GM20431 (cell line): ENCODE data around the gene RAI14.
"Not testable (repeated sequence)": the region's sequence is repeated elsewhere in the genome, so short reads cannot be mapped to it uniquely, and the experiment has no call there.

Experiments
- in situ Hi-C: fragments of 300-500 bp; cut with MseI, MboI; formaldehyde crosslinking; loops from one replicate; pipeline ENCODE4 v1.15.0; 2020; ENCODE audit warnings: low sequenced_read_pairs; ENCODE audit not compliant: unreplicated experiment

The RAI14 gene

DNA sequence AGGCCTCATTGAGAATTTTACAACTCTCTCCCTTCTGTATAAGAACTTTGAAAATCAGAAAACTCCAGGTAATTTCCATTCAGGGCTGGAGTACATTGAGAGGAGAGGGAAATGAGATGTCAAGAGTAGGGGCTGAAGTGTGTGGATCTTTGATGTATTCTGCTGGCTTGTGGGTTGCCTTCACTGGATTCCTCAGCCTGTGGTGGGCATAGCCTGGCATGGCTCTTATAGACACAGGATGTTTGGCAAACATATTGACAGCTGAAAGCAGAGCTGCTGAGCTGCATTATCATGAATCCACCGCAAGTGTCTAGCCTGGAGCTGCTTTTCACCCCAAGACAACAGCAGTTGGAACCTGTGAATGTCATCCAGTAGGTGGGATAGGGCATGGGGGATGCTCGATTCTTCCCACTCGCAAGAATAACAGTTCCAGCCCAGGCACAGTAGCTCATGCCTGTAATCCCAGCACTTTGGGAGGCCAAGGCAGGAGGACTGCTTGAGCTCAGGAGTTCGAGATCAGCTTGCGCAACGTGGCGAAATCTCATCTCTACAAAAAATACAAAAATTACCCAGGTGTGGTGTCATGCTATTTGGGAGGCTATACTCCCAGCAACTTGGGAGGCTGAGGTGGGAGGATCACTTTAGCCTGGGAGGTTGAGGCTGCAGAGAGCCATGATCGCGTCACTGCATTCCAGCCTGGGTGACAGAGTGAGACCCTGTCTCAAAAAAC, 146.9 kb downstream of the RAI14 start:
- in situ Hi-C loops, result no loop called here

- in situ Hi-C loops, result no loop called here
Observed at GRCh38 chr5:34803974-34804732, 148.0 kb downstream of the RAI14 start.

DNA sequence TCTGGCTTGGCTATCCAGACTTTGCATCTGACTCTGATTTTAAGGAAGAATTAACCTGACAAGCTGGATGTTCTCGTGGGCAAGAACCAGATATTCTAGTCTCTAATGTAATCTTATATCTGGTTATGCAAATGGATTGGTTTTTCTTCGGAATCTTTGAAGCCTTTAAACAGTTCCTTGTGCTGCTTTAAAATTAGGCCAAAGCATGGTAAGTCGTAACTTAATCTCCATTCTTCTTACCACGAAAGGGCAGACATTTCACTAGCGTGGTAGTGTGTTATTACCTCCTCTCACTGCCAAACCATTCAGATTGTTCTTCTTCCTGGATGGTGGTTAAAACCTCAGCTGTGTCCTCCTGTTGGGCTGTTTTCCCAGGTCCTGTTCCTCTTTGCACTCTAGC, 148.8 kb downstream of the RAI14 start:
- in situ Hi-C loops, result no loop called here

GRCh38 chr5:34806532-34806931, 150.4 kb downstream of the RAI14 start:
- in situ Hi-C loops, result no loop called here

DNA sequence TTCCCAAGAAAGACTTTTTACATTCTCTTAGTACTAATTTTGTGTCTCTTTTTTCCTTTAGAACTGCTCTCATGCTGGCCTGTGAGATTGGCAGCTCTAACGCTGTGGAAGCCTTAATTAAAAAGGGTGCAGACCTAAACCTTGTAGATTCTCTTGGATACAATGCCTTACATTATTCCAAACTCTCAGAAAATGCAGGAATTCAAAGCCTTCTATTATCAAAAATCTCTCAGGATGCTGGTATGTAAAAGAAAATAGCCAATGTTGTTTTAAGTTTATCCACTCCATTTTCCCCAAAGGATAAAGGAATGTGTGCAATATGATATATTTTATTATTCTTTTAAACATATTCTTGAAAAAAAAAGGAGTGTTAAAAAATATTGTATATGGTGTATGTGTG, 155.6 kb downstream of the RAI14 start:
- in situ Hi-C loops, result no loop called here

DNA sequence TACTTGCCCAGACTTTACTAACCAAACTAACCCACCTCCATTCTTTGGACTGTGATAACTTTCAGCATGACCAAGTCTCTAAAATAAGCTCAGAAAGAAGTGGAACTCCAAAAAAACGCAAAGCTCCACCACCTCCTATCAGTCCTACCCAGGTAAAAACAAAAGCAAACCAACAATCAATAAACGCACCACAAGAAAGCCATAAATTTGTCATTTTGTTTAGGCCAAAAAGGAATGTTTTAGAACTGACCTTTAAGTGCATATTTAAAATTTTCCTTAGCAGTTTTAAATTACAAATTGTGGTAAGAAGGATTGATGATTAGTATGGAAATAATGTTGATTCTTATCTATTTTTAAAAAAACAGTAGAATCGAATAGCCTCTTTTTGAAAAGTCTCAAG, 157.4 kb downstream of the RAI14 start:
- in situ Hi-C loops, result no loop called here

DNA sequence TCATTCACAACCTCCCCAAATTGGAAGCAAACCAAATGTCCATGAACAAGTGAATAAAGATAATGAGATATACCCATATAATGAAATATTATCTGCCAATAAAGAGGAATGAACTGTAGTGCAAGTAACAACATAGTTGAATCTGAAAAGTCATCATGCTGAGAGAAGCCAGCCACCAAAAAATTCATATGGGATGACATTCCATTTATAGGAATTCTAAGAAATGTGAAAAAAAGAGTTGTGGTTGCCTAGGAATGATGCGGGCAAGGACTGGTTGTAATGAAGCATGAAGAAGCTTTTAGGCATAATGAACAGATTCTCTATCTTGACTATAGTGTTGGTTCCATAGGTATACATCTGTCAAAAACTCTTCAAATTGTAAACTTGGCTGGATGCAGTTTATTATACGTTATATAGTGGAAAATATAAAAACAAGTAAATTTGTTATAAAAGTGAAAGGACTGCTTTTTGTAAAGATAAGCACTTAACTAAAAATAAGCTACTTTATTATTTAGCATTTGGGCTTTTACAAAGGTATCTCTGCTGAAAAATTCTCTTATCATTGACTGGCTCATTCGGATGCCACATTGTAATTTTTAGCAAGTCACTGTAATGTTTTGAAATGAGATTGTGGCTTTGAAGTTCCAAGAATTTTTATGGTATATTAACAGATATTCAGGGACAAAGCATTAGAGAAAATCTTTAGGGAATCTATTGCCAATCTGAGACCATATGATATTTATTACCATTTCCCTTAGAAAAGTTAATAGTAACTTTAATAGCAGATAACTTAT, 161.6 kb downstream of the RAI14 start:
- in situ Hi-C loops, result no loop called here

- in situ Hi-C loops, result no loop called here
Observed at GRCh38 chr5:34818717-34819116, 162.6 kb downstream of the RAI14 start.

DNA sequence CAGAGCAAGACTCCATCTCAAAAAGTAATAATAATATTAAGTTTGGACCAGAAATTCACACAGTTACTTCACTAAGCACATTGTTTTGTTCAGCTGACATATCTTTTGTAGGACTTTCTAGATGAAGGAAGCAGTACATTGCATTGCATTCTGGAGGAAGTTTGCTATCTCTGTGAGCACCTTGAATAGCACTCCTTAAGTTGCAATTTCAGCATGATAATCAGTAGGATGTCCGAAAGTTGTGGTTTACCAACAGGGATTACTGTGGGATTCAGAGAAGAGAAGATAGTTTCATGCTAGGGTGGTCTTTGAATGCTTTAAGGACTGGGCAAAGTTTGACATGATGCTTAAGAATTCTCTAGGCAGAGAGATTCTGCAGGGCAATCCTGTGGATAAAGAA, 164.5 kb downstream of the RAI14 start:
- in situ Hi-C loops, result no loop called here

DNA sequence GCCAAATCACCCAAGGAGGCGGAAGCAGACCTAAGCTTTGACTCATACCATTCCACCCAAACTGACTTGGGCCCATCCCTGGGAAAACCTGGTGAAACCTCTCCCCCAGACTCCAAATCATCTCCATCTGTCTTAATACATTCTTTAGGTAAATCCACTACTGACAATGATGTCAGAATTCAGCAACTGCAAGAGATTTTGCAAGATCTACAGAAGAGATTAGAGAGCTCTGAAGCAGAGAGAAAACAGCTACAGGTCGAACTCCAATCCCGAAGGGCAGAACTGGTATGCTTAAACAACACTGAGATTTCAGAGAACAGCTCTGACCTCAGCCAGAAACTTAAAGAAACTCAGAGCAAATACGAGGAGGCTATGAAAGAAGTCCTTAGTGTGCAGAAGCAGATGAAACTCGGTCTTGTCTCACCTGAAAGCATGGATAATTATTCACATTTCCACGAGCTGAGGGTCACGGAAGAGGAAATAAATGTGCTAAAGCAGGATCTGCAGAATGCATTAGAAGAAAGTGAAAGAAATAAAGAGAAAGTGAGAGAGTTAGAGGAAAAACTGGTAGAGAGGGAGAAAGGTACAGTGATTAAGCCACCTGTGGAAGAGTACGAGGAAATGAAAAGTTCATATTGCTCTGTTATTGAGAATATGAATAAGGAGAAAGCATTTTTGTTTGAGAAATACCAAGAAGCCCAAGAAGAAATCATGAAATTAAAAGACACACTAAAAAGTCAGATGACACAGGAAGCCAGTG, 167.0 kb downstream of the RAI14 start:
- in situ Hi-C loops, result no loop called here

DNA sequence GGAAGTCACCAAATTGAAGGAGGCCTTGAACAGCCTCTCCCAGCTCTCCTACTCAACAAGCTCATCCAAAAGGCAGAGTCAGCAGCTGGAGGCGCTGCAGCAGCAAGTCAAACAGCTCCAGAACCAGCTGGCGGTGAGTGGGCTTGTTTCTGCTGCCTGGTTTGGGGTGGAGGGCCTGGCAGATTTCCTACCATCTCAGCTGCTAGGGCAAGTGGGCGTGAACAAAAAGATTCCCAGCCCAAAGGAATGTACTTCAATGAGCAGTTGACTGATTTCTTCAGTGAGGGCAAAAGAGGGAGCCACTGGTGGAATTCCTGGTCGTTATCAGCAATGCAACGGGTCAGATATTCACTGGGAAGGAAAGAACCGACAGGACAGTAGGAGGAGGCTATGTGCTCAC, 170.2 kb downstream of the RAI14 start:
- in situ Hi-C loops, result no loop called here

GRCh38 chr5:34827588-34828506, 171.7 kb downstream of the RAI14 start:
- in situ Hi-C loops, result no loop called here

DNA sequence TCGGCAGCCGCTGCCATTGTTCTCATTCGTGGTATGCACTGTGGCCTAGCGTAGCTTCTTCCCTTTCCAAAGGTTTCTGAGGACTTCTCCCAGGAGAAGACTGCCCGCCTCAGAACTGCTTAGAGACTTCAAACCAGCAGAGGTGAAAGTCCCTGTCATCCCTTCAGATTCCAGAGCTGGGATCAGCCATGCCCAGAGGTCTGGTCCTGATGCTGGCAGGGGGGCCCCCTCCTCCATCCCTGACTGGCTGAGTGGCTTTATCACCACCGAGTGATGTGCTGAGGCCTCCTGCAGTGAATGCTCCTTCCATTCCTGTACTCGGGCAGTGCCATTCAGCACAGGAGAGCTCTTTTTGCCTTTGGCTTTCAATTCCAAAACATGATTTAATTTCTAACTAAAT, 174.7 kb downstream of the RAI14 start:
- in situ Hi-C loops, result not testable (repeated sequence)

GRCh38 chr5:34831303-34831702, 175.2 kb downstream of the RAI14 start:
- in situ Hi-C loops, result no loop called here

DNA sequence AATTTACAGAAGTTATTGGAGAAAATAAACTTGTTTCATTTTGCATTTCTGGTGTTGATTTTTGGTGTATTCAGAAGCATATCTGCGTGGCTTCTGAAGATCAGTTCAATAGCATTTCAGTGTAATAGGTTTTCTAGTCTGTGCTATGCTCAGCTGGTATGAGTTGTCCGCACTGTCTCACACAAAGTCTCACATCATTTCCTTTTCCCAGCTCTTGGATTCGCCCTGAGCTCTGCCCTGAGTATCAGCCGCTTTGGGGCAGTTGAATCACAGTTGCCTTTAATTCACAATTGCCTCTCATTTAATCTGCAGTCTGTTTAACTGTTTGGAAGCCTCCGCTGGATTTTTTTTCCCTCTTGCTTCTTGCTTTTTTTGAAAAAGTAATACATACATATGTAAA, 176.4 kb downstream of the RAI14 start:
- in situ Hi-C loops, result no loop called here

DNA sequence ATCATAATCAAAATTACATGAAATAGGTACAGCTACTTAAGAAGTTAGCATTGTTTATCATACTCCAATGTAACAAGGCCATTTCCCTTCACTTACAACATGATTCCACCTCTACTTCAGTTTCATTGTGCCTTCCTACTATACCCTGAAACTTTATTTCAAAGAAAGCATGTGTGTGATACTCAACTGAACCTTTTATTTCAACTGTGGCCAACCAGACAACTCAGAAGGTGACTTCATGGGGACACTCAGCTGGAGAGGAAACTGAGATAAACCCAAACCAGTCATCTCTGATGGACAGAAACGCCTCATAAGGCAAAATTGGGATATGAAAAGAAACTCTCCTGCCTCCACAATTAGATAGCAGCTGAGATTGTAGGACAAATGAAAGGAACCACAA, 177.0 kb downstream of the RAI14 start:
- in situ Hi-C loops, result no loop called here

GRCh38 chr5:34833976-34834793, 178.1 kb downstream of the RAI14 start:
- in situ Hi-C loops, result no loop called here

DNA sequence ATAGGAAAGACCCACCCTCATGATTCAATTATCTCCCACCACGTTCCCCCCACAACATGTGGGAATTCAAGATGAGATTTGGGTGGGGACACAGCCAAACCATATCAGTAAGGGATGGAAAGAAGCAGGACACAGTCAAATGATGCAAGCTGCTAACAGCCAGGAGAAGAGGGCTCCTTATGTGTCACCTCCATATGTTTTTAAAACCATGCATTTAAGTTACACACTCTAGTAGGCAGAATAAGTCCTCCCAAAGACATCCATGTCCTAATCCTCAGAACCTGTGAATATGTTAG, 178.6 kb downstream of the RAI14 start:
- in situ Hi-C loops, result no loop called here

- in situ Hi-C loops, result no loop called here
Observed at GRCh38 chr5:34835664-34836063, 179.5 kb downstream of the RAI14 start.
